ENCODE data around the gene MRPL10.

DNA sequence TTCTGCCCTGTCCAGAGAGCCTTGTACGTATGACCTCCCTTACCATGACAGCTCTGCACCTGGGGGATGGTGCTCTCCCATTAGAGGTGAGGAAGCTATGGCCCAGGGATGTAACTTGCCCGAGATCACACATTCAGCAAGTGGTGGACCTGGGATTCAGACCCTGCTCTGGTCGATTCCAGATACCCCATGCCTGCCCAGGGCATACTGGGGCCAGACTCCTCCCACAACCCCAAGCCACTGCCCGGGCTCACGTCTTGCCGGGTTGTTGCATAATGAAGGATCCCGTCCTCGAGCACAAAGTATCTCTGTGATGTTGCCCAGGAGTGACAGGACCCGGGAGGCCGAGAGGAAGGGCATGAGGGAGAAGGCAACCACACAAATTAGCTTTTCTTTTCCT is 11.9 kb downstream of the MRPL10 start:
- TF ChIP-seq, protein P1, sequence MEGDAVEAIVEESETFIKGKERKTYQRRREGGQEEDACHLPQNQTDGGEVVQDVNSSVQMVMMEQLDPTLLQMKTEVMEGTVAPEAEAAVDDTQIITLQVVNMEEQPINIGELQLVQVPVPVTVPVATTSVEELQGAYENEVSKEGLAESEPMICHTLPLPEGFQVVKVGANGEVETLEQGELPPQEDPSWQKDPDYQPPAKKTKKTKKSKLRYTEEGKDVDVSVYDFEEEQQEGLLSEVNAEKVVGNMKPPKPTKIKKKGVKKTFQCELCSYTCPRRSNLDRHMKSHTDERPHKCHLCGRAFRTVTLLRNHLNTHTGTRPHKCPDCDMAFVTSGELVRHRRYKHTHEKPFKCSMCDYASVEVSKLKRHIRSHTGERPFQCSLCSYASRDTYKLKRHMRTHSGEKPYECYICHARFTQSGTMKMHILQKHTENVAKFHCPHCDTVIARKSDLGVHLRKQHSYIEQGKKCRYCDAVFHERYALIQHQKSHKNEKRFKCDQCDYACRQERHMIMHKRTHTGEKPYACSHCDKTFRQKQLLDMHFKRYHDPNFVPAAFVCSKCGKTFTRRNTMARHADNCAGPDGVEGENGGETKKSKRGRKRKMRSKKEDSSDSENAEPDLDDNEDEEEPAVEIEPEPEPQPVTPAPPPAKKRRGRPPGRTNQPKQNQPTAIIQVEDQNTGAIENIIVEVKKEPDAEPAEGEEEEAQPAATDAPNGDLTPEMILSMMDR (IDR thresholded peaks at IDR 0.05), result no peak
- TF ChIP-seq EP300 (IDR thresholded peaks at IDR 0.05), result no peak
- TF ChIP-seq POLR2A (IDR thresholded peaks at IDR 0.05), result no peak
